Left ventricle myocardium superior (tissue), 1 donor: ENCODE results near the gene DCTD. TPM values are rescaled to one million over a fixed set of nuclear protein-coding genes. Genes with fewer than 3 reads are reported as not detected.

ENCODE experiments used
- ATAC-seq: fragments of 200-7000 bp; cut with Tn5 transposase; one replicate; pipeline ENCODE4 v1.9.1; 2020; ENCODE audit warnings: mild to moderate bottlenecking, moderate library complexity
- DNase-seq: peaks from one replicate; pipeline ENCODE4 v3.0.0-alpha.2; 2020
- intact Hi-C: fragments of 100-400 bp; cut with micrococcal nuclease; formaldehyde crosslinking; loops from one replicate; pipeline ENCODE4 v1.11.0; 2022
- total RNA-seq: library from RNA; stranded (reverse); fragmentation: NEBNext Ultra II Directional; extraction: Animal tissue kit (Norgen Biotek cat#: 25700); gene quantifications from one replicate; pipeline ENCODE4 v1.2.1, GENCODE V29; 2021
- donor health status: DM: no; HTN: yes; CAD: no; lungs with severe emphysema.

The DCTD gene
- total RNA-seq, 1 donor from 2014 or later = 43.8 TPM

GRCh38 chr4:182898479-182898799 lies 18.7 kb downstream of the DCTD start:
- intact Hi-C loops = no loop called here
- DNase-seq = no peak
- no peak for ATAC-seq

DNA sequence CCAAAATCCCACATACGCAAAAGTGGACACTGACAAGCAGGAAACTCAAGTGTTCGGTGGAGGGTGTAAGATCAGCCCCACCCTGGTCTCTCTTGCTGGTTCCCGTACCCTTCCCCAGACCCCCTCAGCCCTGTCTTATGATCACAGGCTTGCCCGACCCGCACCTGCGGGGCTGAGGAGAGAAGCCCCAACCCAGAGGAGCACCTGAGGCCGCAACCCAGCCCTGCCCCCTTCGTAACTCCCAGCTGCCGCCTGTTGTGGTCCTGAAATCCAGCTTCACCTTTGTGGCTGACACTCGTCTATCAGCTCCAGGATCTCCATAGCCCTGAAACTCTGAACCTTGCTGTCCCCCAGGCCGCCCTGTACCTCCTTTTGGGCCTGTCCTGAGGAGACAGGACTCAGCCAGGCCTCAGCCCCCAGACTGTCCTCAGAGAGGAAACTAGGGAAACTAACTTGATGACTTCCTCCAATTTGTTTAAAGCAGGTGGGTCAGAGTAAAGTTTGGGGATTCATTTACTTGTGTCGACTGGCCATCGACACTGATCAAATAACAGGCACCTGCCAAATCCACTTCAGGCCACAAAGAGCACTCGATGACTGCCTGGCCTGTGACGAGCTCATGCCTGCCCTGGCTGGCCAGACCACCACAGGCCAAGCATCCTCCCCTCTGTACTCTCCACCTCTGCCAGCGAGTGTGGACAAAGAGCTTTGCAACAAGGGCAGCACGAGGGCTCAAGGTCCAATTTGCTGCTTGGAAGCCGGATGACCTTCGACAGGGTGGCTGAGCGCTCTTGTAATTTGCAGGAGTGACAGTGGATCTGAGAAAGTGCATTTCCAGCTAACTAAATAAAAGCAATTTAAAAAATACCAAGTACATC lies 19.3 kb downstream of the DCTD start:
- intact Hi-C loops = no loop called here
- DNase-seq (no peak), ATAC-seq (no peak)

DNA sequence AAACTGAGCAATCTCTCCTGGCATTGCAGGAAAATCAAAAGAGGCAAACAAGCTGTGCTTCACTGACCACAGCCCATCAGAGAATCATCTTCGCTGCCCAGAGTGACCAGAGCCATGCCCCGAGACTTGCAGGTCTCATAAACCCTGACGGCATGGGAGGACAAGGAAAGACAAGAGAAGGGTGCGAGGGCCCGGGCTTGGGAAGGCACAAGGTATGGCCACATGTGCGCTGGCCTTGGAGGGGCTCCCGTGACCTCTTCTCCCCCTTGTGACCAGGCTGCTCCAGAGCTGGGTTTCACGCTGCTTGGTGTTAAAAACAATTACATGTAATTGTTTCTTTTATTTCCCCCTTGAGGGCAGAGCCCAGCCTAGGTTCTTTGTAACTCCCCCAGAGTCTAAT lies 20.8 kb downstream of the DCTD start:
- ATAC-seq (no peak), DNase-seq (no peak)
- intact Hi-C loops = no loop called here

DNA sequence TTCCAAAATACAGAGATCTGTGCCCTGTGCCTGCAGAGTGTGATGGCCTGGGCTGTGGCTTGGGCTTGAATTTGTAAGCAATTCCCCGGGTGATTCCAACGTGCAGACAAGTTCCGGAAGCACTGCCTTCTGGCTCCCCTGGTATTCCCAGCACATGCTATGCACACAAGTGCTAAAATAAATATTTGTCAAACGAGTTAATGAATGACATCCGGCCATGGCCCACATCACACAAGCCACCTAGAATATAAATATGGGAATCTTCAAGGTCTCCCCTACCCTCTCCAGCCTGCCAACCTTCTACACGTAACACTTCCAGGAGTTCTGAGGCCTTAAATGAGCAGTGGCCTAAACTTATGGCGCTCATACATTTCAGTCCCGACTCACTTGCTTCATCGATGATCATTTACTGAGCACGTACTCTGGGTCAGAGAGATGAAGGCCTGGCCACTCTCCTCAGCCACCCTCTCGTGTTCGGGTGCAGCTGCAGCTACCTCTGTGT lies 21.3 kb downstream of the DCTD start:
- no peak for DNase-seq
- intact Hi-C loops = no loop called here
- ATAC-seq = no peak

DNA sequence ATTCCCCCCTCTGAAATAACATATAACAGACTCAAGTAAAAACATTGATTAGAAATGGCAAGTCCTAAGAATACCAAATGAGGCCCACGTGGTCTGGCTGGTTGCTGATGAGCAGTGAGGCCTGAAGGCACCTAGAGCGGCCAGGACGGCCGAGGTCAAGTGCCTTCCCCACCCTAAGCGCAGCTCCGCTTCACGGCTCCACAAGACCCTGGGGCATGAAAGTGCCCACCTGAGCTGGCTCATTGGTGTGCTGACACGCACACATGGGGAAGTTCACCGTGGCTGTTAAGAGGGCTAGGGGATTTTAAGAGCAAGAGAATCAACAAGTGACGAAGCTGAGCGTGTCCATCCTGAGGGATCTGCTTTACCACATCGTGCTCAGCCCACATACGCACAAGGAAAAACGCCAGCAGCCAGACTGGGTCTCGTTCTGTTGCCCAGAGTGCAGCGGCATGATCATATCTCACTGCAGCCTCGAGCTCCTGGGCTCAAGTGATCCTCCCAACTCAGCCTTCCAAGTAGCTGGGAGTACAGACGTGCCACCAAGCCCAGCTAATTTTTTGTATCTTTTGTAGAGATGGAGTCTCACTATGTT lies 22.4 kb downstream of the DCTD start:
- intact Hi-C loops = no loop called here
- ATAC-seq = no peak
- DNase-seq = no peak

GRCh38 chr4:182893474-182894080 lies 23.6 kb downstream of the DCTD start:
- no peak for ATAC-seq
- DNase-seq = no peak
- intact Hi-C loops = no loop called here

GRCh38 chr4:182893047-182893446 lies 24.1 kb downstream of the DCTD start:
- no peak for DNase-seq
- ATAC-seq = no peak
- intact Hi-C loops = no loop called here

GRCh38 chr4:182890202-182890601 lies 27.0 kb downstream of the DCTD start:
- DNase-seq (no peak), ATAC-seq (no peak)
- intact Hi-C loops = no loop called here

DNA sequence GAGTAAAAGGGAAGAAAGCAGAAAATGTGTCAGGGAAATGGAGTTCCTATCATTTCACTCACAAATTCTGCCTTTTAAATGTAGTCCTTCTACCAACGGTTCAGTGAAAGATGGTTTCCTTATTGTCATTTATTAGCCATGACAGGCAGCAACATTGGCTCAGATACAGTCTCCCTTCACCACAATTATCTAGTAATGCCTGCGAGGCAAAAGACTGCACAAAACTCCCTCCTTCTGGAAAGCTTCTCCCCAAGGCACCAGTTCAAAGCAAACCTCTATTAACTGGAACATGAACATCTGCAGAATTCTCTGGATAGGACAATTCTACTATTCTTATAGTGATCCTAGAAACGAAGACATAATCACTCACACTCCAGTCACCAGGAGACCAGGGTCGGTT lies 28.3 kb downstream of the DCTD start:
- ATAC-seq = no peak
- DNase-seq = no peak
- intact Hi-C loops = no loop called here

DNA sequence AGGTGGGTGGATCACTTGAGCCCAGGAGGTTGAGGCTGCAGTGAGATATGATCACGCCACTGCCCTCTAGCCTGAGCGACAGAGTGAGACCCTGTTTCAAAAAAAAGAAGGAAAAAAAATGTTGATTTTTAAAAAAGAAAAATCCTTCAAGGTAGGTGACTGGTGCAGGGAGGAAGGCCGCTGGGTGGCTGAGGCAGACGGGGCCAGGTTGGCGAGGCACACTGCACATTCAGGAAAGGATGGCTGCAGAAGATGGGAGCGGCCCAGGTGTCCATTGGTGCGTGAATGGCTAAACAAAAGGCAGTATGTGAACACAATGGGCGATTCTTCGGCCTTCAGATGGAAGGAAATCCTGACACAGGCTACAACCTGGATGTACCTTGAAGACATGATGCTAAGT lies 30.4 kb downstream of the DCTD start:
- intact Hi-C loops = no loop called here
- no peak for DNase-seq
- no peak for ATAC-seq

DNA sequence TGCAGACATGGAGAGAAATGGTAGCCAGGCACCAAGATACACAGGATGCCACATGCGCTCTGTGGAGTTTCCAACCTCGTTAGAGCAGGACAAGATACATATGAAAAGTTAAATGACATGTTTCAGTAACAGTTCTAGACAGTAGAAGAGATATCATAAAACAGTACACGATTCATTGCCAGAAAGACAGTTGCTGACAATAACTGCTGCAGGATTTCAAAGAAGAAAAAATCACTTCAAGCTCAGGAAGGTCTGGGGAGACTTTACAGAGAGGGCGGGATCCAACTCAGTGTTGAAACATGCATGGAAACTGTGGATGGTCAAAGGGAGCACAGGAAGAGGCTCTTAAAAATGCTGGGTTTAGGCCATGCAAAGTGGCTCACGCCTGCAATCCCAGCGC lies 31.0 kb downstream of the DCTD start:
- ATAC-seq (no peak), DNase-seq (no peak)
- intact Hi-C loops = no loop called here

GRCh38 chr4:182885738-182886077 lies 31.5 kb downstream of the DCTD start:
- DNase-seq (no peak), ATAC-seq (no peak)
- intact Hi-C loops = no loop called here

GRCh38 chr4:182885022-182885737 lies 32.0 kb downstream of the DCTD start:
- intact Hi-C loops = no loop called here
- ATAC-seq (no peak), DNase-seq (no peak)

DNA sequence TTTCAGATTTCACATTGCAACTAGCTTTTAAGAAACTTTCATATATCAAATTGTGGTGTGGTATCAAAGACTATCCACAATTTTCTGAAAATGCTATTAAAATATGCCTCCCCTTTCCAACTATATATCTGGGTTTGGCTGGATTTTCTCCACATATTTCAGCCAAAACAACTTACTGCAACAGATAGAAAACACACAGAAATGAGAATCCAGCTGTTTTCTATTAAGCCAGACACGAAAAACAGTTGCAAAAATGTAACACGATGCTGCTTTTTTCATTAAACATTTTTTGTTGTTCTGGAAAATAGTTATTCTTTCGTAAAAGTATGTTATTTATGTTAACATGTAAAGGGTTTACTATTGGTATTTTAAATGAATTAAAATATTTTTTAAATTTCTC lies 33.1 kb downstream of the DCTD start:
- intact Hi-C loops = no loop called here
- DNase-seq (no peak), ATAC-seq (no peak)

- intact Hi-C loops = no loop called here
These were observed 33.8 kb downstream of the DCTD start for GRCh38 chr4:182883351-182883750.

GRCh38 chr4:182881914-182882313 lies 35.3 kb downstream of the DCTD start:
- DNase-seq (peak; percentile 64), ATAC-seq (peak; percentile 38)
- intact Hi-C loops = no loop called here

More at GRCh38 chr4:182883351-182883750, 33.8 kb downstream of the DCTD start:
- ATAC-seq (no peak), DNase-seq (no peak)

GRCh38 chr4:182880387-182881356 lies 36.5 kb downstream of the DCTD start:
- peak; percentile 77 for DNase-seq
- intact Hi-C loops = no loop called here
- peak; percentile 90 for ATAC-seq

DNA sequence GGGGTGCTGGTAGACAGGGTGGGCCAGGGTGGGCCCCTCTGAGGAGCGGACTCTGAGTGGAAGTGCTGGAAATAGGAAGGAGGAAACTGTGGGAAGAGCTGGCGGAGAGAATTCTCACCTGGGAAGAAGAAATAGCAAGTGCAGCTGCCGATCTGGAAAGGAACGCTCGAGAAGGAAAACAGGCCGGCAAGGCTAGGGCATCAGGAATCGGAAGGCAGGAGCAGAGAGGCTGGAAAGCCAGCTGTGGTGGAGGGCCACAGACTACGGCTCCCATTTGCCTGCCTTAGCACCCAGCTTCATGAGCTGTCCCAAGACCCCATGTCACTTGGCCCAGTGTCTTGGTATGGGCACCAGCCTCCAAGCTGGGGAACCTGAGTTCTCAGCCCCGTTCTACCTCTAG lies 37.3 kb downstream of the DCTD start:
- DNase-seq (no peak), ATAC-seq (no peak)
- intact Hi-C loops = no loop called here
